HG03469 (cell line): ENCODE data around the gene MFRP.
"Not testable (repeated sequence)": the region's sequence is repeated elsewhere in the genome, so short reads cannot be mapped to it uniquely, and the experiment has no call there.

Experiments used
- ATAC-seq: cut with Tn5 transposase; IDR thresholded peaks from one replicate; pipeline ENCODE4 v1.9.1; 2021; ENCODE audit warnings: mild to moderate bottlenecking, moderate library complexity, moderate number of reproducible peaks; ENCODE audit not compliant: unreplicated experiment

The MFRP gene

GRCh38 chr11:119346605-119347004 lies at the start of gene MFRP:
Gene MFRP (minus strand): TSS chr11:119346705. CDS start chr11:119346513, 192 bp downstream.
- no peak for ATAC-seq

- ATAC-seq, result no peak
Measured at GRCh38 chr11:119391275-119391674, 44.8 kb upstream of the MFRP start.

DNA sequence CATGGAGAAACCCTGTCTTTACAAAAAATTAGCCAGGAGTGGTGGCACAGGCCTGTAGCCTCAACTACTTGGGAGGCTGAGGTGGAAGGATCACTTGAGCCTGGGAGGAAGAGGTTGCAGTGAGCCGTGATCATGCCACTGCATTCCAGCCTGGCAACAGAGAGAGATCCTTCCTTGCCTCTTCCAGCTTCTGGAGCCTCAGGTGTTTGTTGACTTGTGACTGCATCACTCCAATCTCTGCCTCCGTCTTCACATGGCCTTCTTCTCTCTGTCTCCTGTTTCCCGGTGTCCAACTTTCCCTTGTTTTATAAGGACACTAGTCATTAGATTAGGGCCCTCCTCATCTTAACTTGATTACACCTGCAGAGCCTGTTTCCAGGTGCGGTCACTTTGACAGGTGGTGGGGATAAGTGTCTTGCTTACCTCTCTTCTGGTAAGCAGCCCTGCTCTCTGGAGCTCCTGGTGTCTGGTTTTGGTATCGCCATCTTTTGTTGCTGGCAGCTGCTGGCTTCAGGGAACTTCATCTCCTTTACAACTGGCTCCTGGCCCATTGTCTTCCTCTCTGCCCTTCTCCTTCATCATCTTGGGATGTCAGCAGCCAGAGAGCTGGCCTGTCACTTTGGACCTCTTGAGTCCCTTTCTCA lies 43.2 kb upstream of the MFRP start:
- no peak for ATAC-seq

DNA sequence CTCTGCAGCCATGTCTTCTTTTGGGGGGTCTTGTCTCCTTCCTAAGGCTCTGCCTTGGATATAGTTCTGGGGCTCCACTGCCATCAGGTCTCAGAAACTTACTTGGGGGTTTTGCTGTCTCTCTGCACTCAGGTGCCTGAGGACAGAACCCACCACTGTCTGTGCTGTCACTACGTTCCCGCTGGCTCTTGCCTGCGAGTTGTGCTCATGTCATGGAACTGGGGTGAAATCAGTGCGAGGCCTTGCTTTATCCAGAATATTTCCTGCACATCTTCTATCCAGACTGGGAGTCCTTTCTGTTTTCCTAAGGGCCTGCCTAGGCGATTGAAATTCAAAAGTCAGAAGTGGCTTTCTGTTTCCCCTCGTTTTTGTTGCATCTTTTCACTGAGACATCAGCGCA lies 41.6 kb upstream of the MFRP start:
- no peak for ATAC-seq

DNA sequence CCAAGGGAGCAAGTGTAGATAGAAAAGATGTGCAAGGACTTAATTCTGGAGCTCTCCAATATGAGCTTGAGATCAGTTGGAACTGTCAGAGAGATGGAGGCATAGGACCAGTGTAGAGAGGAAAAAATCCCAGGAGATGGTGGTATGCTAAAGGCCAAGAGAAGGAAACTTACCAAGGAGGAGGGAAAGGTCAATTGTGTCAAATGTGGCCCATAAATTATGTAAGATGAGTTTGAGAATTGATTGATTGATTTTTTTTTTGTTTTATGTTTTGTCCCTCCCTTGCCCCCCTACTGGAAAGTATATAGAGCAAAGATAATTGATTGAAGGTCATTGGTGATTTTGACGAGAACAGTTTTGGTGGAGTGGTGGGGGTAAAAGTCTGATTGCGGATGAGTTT lies 37.8 kb upstream of the MFRP start:
- no peak for ATAC-seq

DNA sequence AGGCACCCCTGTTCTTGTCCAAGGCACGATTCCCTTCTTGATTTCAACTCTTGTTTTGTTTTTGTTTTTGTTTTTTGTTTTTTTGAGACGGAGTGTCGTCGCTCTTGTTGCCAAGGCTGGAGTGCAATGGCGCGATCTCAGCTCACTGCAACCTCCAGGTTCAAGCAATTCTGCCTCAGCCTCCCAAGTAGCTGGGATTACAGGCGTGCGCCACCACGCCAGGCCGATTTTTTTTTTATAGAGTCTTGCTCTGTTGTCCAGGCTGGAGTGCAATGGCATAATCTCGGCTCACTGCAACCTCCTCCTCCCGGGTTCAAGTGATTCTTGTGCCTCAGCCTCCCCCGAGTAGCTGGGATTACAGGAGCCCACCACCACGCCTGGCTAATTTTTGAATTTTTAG lies 36.0 kb upstream of the MFRP start:
- not testable (repeated sequence) for ATAC-seq

DNA sequence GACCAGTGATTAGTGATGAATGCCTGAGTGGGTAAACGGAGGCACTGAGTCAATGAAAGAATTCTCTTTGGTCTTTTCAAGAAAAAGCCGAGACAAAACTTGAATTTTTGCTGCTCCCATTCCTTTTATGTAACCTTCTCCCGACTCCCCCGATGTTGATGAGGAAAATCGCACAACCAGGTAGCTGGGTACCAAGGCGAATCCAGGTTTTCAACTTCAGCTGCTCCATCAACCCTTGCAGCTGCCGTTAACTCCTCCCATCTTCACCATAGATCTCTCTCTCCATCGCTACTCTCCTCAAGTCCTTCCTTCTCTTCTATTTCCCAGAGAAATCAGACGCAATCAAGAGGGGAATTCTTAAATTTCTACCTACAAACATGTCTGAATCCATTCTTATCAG lies 35.6 kb upstream of the MFRP start:
- no peak for ATAC-seq

DNA sequence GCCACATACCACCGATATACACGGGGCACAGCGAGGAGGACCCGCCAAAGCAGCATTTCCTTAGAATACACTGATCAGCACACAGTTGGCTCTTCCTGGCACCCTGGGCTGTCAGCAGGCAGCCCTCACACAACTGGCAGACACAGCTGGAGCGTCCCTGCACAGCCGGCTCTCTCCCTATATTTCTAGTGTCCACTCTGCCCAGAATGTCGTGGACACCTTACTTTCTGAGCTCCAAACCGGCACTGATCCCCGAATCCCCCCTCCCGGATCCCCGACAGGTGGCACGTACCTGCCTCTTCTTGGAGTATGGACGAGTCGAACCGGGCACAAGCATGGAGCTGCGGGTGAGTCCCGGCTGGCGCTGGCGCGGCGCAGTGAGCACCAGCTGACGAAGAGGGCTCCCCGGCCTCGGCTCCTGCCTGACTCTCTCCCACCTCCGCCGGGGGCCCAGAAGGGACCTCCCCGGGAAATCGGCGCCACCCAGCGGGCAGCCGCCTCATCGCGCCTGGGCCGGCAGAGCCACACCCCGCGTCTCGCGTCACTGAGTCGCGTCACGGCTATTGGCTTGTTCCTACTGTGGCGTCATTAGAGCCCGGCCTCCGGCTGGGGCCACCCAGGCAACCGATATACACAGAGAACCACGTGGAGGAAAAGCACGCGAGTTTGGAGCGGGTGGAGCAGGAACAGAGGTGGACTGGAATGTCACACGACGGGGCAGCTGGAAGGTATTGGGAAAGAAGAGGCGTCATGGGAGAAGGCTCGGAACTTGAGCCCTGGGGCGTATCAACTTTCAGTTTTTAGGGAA lies 34.9 kb upstream of the MFRP start, which contains the start of gene USP2:
USP2 (minus strand) TSS at position 510 of the 808 bp plus-strand sequence. CDS start 8,210 bp downstream, outside the sequence.
- peak; percentile 92 for ATAC-seq

DNA sequence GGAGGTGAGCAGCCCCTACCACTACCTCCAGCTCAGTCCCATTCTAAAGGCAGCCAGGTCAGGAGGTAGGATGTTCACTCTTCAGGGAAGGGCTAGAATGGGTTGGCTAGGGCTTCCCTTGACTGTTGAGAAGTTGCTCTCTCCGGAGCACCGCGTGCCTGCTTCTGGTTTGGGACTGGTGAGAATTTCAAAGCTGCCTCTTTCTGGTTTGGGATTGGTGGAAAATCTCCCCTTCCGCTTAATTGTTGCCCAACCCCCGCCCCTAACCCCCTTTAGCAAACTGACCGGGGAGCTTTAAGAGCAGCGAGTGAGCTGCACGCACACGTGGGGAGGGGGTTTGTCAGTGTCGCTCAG lies 34.3 kb upstream of the MFRP start:
- no peak for ATAC-seq

- ATAC-seq, result no peak
Measured at GRCh38 chr11:119380160-119380826, 33.8 kb upstream of the MFRP start.

GRCh38 chr11:119378851-119379465 lies 32.5 kb upstream of the MFRP start:
- ATAC-seq, result no peak

GRCh38 chr11:119377961-119378667 lies 31.6 kb upstream of the MFRP start:
- no peak for ATAC-seq

GRCh38 chr11:119377112-119377901 lies 30.8 kb upstream of the MFRP start:
- no peak for ATAC-seq

GRCh38 chr11:119376197-119376847 lies 29.8 kb upstream of the MFRP start:
- no peak for ATAC-seq

GRCh38 chr11:119375337-119376196 lies 29.1 kb upstream of the MFRP start:
- ATAC-seq, result no peak

DNA sequence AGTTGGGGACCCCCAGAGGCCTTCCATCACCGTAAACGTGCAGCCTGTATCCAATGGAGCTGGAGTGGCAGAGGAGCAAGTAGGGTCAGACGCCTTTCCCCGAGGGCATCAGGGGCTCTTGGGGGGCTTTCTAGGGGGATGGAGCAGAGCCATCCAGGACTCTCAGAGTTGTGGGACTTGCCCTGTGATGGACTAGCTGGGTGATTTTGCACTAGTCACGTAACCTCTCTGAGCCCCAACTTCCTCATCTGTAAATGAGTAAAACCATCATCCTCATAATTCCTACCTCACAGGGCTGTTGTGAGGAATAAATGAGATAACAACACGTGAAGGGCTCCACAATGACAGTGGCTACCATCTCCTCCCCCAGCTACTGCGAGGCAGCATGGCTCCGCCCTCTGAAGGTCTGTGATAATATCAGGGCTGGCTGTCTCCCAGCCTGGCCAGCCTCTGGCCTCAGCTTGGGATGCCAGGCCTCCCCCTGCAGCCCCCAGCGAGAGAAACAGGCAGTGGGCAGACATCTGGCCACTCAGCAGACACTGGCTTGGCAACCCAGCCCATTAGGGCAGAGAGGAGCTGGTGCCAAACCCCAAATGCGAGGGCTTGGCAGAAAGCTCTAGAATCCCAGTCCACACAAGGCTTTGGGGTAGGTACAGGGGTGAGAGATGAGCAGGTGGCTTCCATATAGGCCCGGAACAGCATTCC lies 28.3 kb upstream of the MFRP start:
- ATAC-seq, result no peak

GRCh38 chr11:119373921-119374631 lies 27.6 kb upstream of the MFRP start:
- ATAC-seq, result no peak
